Stimulated activated naive B cell treated with anti-CD40 and anti-IgM and Interleukin-4, amounts not matched to agents 10 μg/mL and 1 μg/mL and 100 μg/mL, for 72 hours (primary cell): Measurements from ENCODE around the gene FKBP1C.
"Not testable (repeated sequence)": the region's sequence is repeated elsewhere in the genome, so short reads cannot be mapped to it uniquely, and the experiment has no call there.

Experiments
- ATAC-seq, 2 donors: fragments of 150-1000 bp; cut with Tn5 transposase; replicated peaks; 2 replicates each; pipeline ENCODE4 v1.10.0; 2021; ENCODE audit warnings: moderate library complexity in 1 of 2
- DNase-seq: peaks from one replicate; pipeline ENCODE4 v3.0.0; 2021
- H3K27ac Mint-ChIP-seq: one replicate; pipeline ENCODE4 v1.8.0; 2022; ENCODE audit warnings: mild to moderate bottlenecking, mixed read lengths
- H3K27me3 Mint-ChIP-seq, 2 donors: one replicate each; pipeline ENCODE4 v1.8.0; 2022; ENCODE audit warnings: mixed read lengths in 2 of 2
- H3K36me3 Mint-ChIP-seq, 2 donors: one replicate each; pipeline ENCODE4 v1.8.0; 2022; ENCODE audit warnings: mixed read lengths in 2 of 2, mild to moderate bottlenecking in 1 of 2
- H3K4me1 Mint-ChIP-seq, 2 donors: one replicate each; pipeline ENCODE4 v1.8.0; 2022; ENCODE audit warnings: mixed read lengths in 2 of 2, mild to moderate bottlenecking in 1 of 2
- H3K4me3 Mint-ChIP-seq, 2 donors: one replicate each; pipeline ENCODE4 v1.8.0; 2022; ENCODE audit warnings: mild to moderate bottlenecking in 2 of 2, mixed read lengths in 2 of 2, moderate library complexity in 1 of 2
- H3K9me3 Mint-ChIP-seq, 2 donors: one replicate each; pipeline ENCODE4 v1.8.0; 2022; ENCODE audit warnings: mixed read lengths in 2 of 2, mild to moderate bottlenecking in 1 of 2

Gene FKBP1C

DNA sequence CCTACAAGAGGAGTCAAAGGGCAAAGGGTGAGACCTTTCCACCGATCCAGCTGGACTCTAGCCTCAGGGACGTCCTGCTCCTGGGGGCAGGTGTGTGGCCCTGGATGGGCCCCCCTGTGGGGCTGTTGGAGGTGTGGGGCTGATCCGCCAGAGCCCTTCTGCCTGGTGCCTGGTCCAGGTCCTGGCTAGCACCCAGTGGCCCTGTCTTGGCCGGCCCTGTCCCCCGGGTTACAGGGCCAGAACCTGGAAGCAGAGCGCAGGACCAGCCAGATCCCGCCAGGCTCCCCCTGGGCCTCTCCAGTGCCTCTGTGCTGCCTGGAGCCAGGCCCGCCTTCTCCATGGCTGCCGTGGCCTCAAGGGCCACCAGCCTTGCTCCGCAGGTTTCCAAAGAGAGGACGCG lies 19.2 kb downstream of the FKBP1C start:
- ATAC-seq, H3K4me3 Mint-ChIP-seq, H3K36me3 Mint-ChIP-seq, H3K4me1 Mint-ChIP-seq, H3K27me3 Mint-ChIP-seq, DNase-seq, H3K27ac Mint-ChIP-seq: not testable (repeated sequence)
- peaks cover 8 to 12% of the 10 kb centered on the region in 2 donors for H3K9me3 Mint-ChIP-seq

DNA sequence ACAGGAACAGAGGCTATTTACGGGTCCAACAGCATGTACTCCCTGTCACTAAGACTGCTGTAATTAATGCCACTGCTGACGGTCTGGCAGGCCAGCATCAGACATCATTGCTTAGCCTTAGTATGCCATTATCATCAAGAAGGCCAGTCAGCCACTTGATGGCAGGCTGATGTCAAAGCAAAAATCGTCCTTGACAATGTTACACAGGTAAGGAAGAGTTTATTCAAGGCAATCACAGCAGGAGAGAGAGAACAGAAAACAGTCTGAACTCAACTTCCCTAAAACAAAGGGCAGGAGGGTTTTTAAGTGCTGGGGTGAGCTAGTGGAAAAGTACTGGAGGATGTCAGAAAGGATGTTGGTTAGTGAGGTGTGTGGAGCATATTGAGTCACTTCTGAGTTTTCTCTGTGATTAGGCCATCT lies 25.1 kb downstream of the FKBP1C start:
- Mint-ChIP-seq H3K4me3 (peak overlapping the region; percentile 2 to 21), H3K4me1 (peaks cover 0 to 5% of the 10 kb centered on the region in 2 donors), H3K36me3 (no peaks in the 10 kb centered on the region), H3K9me3 (peaks cover 8 to 10% of the 10 kb centered on the region in 2 donors), H3K27ac (peak overlapping the region; percentile 27), H3K27me3 (peaks cover 0 to 4% of the 10 kb centered on the region in 2 donors)
- peak; percentile 97 to 98 for ATAC-seq
- no peak for DNase-seq

DNA sequence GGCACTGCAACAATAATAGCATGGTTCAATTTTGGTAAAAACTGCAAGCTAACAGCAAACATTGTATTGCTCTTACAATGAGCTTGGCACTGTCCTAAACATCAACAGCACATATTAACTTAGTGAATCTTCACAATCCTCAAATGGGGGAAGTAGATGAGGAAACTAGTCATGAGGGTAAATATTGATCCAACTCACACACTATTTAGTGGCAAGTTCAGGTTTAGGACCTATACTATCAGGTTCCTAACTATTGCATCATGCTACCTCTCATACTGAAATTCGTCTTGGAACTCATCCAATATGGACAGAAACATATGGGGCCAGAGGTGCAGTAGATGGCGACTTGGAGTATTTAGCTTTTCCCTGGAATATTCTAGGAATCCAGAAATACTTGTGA lies 34.2 kb downstream of the FKBP1C start:
- DNase-seq, result no peak
- Mint-ChIP-seq H3K36me3 (no peaks in the 10 kb centered on the region), H3K27me3 (no peaks in the 10 kb centered on the region), H3K4me3 (no peak overlapping the region), H3K9me3 (no peaks in the 10 kb centered on the region), H3K27ac (no peak overlapping the region), H3K4me1 (no peaks in the 10 kb centered on the region)
- ATAC-seq, result no peak

DNA sequence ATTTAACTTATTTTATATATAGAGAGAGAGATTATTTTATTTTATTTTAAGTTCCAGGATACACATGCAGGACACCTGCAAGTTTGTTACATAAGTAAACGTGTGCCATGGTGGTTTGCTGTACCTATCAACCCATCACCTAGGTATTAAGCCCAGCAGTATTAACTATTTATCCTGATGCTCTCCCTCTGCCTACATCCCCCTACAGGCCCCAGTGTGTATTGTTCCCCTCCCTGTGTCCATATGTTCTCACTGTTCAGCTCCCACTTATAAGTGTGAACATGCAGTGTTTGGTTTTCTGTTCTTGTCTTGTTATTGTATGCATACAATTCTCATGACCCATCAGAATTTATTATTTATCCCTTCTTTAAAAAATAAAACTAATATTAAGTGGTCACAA lies 34.6 kb downstream of the FKBP1C start:
- no peaks in the 10 kb centered on the region for H3K36me3 Mint-ChIP-seq
- H3K4me1 Mint-ChIP-seq, result no peaks in the 10 kb centered on the region
- H3K27me3 Mint-ChIP-seq, result no peaks in the 10 kb centered on the region
- no peak for DNase-seq
- peak; percentile 41 to 57 for ATAC-seq
- no peaks in the 10 kb centered on the region for H3K9me3 Mint-ChIP-seq
- H3K4me3 Mint-ChIP-seq, result no peak overlapping the region
- H3K27ac Mint-ChIP-seq, result no peak overlapping the region

DNA sequence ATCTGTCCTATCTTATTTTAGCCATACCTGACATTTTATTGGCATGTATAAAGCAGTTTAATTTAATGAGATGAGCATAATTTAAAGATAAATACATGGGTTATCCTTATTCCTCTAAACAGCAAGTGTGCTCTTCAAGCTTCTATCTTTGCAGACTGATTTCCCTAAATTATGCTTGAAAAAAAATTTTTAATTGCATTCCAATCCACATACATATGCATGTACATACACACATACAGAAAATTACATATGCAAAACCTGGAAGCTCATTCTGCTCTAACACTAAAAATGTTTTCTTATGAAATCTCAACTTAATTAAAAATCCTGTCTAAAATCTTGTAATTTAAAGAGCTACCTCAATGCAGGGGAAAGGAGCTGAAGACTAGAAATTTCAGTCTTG lies 35.3 kb downstream of the FKBP1C start:
- no peaks in the 10 kb centered on the region for H3K27me3 Mint-ChIP-seq
- H3K36me3 Mint-ChIP-seq, result no peaks in the 10 kb centered on the region
- ATAC-seq (no peak), DNase-seq (no peak)
- no peaks in the 10 kb centered on the region for H3K4me1 Mint-ChIP-seq
- H3K4me3 Mint-ChIP-seq, result no peak overlapping the region
- no peak overlapping the region for H3K27ac Mint-ChIP-seq
- no peaks in the 10 kb centered on the region for H3K9me3 Mint-ChIP-seq

DNA sequence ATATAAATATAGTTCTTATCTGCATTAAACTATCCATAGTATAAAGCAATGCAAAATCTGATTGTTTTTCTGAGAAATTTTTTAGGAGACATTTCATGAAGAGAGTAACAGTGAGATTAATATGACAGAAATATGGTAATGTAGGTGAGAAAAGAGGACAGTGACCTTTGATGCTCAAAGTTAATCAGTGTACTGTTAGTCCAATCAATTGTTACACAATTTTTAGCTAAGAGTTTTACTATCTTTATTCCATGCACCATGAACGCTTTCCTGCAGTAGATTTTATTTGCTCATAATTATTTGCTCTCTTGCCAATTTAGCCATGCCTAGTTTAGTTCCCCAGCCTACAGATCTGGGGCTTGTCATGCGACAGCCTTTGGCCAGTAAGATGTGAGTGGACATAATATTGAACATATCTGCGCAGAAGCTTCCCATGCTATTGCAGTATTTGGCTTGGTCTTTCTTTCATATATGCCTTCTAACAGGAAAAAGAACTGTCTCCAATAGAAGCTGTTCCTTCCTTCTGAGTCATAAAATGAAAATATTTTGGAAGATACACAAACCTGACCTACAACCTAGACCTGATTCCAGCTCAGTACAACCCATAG lies 38.7 kb downstream of the FKBP1C start:
- H3K9me3 Mint-ChIP-seq, result no peaks in the 10 kb centered on the region
- DNase-seq (no peak), ATAC-seq (no peak)
- H3K4me3 Mint-ChIP-seq, result no peak overlapping the region
- no peaks in the 10 kb centered on the region for H3K36me3 Mint-ChIP-seq
- no peaks in the 10 kb centered on the region for H3K4me1 Mint-ChIP-seq
- H3K27me3 Mint-ChIP-seq, result no peaks in the 10 kb centered on the region
- no peak overlapping the region for H3K27ac Mint-ChIP-seq

DNA sequence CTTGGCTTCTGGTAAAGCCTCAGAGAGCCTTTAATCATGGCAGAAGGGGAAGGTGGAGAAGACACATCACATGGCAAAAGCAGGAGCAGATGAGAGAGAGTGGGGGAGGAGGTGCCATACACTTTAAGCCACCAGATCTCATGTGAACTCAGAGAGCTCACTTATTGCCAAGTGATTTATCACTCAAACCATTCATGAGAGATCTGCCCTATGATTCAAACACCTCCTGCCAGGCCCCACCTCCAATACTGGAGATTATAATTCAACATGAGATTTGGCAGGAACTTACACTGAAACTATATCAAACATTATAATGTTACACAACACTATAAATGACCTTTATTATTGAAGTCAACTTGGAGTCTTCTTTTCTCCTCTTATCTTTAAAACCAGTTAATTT lies 47.9 kb downstream of the FKBP1C start:
- Mint-ChIP-seq H3K36me3 (no peaks in the 10 kb centered on the region), H3K27ac (no peak overlapping the region), H3K4me3 (no peak overlapping the region), H3K9me3 (no peaks in the 10 kb centered on the region), H3K27me3 (no peaks in the 10 kb centered on the region), H3K4me1 (peaks cover 0 to 2% of the 10 kb centered on the region in 2 donors)
- no peak for DNase-seq
- no peak for ATAC-seq

DNA sequence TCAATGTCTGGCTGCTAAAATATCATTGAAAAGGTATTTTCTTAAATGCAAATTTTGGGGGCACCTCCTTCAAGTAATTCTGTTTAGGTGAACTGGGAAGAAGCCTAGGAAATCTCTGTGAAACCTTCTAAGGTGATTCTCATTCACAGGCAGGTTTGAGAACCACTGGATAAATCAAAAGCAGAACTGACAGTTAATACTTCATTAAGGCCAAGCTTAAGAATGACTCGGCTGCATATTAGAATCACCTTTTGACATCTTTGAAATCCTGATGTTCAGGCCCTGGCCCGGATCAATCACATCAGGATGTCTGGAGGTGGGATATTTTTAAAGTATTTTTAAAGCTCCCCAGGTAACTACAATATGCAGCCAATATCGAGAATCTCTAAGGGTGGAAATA lies 50.6 kb downstream of the FKBP1C start:
- Mint-ChIP-seq H3K36me3 (no peaks in the 10 kb centered on the region), H3K27me3 (no peaks in the 10 kb centered on the region), H3K27ac (no peak overlapping the region), H3K4me1 (peaks cover 0 to 2% of the 10 kb centered on the region in 2 donors), H3K9me3 (no peaks in the 10 kb centered on the region), H3K4me3 (no peak overlapping the region)
- DNase-seq (no peak), ATAC-seq (no peak)
